Heart left ventricle (tissue), 16 donors: ENCODE measurements around the gene ZNF383. TPM values are rescaled to one million over a fixed set of nuclear protein-coding genes. Genes with fewer than 3 reads are reported as not detected.

Source experiments
- ATAC-seq, 4 donors: fragments of 200-7000 bp; cut with Tn5 transposase; one replicate each; pipeline ENCODE4 v1.9.1; 2020 to 2022; ENCODE audit warnings: moderate library complexity in 4 of 4, mild to moderate bottlenecking in 3 of 4, moderate number of reproducible peaks in 1 of 4
- DNase-seq, 5 donors: peaks; one replicate each; pipeline ENCODE4 v3.0.0-alpha.2; 2020
- H3K27ac ChIP-seq, 12 donors: fragments of 200-600 bp; sonication (generic) in 4 of 12; one replicate each; pipeline versions ENCODE4 v1.5.0 to v1.8.0; 2016 to 2022; ENCODE audit warnings: mild to moderate bottlenecking in 2 of 12
- H3K27me3 ChIP-seq, 9 donors: fragments of 200-600 bp; sonication (generic) in 2 of 9; one replicate each; pipeline versions ENCODE4 v1.5.1 to v1.8.0; 2016 to 2022; ENCODE audit warnings: mild to moderate bottlenecking in 3 of 9
- H3K36me3 ChIP-seq, 9 donors: fragments of 200-600 bp; sonication (generic) in 2 of 9; one replicate each; pipeline versions ENCODE4 v1.5.0 to v1.8.0; 2018 to 2022; ENCODE audit warnings: mild to moderate bottlenecking in 2 of 9
- H3K4me1 ChIP-seq, 12 donors: fragments of 200-600 bp; sonication (generic) in 4 of 12; one replicate each; pipeline versions ENCODE4 v1.5.0 to v1.8.0; 2016 to 2022; ENCODE audit warnings: mild to moderate bottlenecking in 3 of 12
- H3K4me3 ChIP-seq, 12 donors: fragments of 200-600 bp; sonication (generic) in 4 of 12; one replicate each; pipeline versions ENCODE4 v1.5.0 to v1.8.0; 2017 to 2022; ENCODE audit warnings: mild to moderate bottlenecking in 9 of 12, moderate library complexity in 4 of 12
- H3K9me3 ChIP-seq, 12 donors: fragments of 200-600 bp; sonication (generic) in 4 of 12; one replicate each; pipeline versions ENCODE4 v1.5.0 to v1.8.0; 2016 to 2022; ENCODE audit warnings: mild to moderate bottlenecking in 1 of 12
- CTCF ChIP-seq, 12 donors: fragments of 200-600 bp; sonication (generic) in 4 of 12; IDR thresholded peaks; one replicate each; pipeline versions ENCODE4 v1.5.0 to v1.8.0; 2018 to 2022; ENCODE audit warnings: antibody characterized with exemption in 12 of 12, mild to moderate bottlenecking in 5 of 12
- POLR2A ChIP-seq, 2 donors: fragments of 450-650 bp; IDR thresholded peaks; one replicate each; pipeline ENCODE4 v1.6.1; 2017; ENCODE audit warnings: antibody characterized with exemption in 2 of 2, mild to moderate bottlenecking in 2 of 2, moderate library complexity in 2 of 2
- WGBS, 4 donors: extraction: QIAGEN DNeasy Blood & Tissue Kit in 2 of 4; methylation state at CpG; one replicate each; pipeline versions ENCODE4 v1.1.5 to v1.1.7; 2013 to 2018; 5-methylcytosine and 5-hydroxymethylcytosine counted together
- intact Hi-C, 10 donors: fragments of 100-400 bp; cut with DNase I; formaldehyde crosslinking; loops; one replicate each; pipeline versions ENCODE4 v1.11.1 to v1.14.2; 2022
- polyA plus RNA-seq, 2 donors: library from polyadenylated mRNA; stranded (reverse); fragments of 200-250 nt; gene quantifications; one replicate each; pipeline ENCODE4 v1.2.3, GENCODE V29; 2013
- total RNA-seq, 9 donors: library from RNA; depleted of rRNA in 2 of 9; stranded (reverse); fragments of >200 nt in 2 of 9; fragmentation: NEBNext Ultra II Directional in 3 of 9; extraction: Animal tissue kit (Norgen Biotek cat#: 25700) in 3 of 9; gene quantifications; one replicate each; pipeline versions ENCODE4 v1.1.0 to v1.2.4, GENCODE V29; 2016 to 2023
- donor health status: ischemic (EF 13 %, LVEDD 7.1; RV severe dilation, severe dysfunction).
- donor health status: healthy with polysubstance abuse.
- donor health status: DM: no; HTN: yes; CAD: no.
- donor health status: DM: no; HTN: no; CAD: no.
- donor health status: ischemic (EF 25% LVEDD 6.9; RV normal size, moderate dysfunction).
- donor health status: ischemic (EF 25% LVEDD 5.7; RV mildly dilated, moderate dysfunction).
- donor health status: healthy.
- donor health status: DM: yes; HTN: yes; CAD: no.
- donor health status: ischemic (EF 35%, LVEDD 5.7; RV mildly dilated, moderate dysfunction).
- donor health status: nonischemic (EF 11% LVEDD 7.7; RV severe dilation, severe dysfunction).
- donor health status: DM: yes; HTN: yes; CAD: no.
- donor health status: PGD.
- donor health status: ischemic (EF 29% LVEDD 5.4; RV normal size, mild dysfunction).
- donor health status: nonischemic (EF 23%, LVEDD 6.1; RV moderate dilation, normal function).

Gene ZNF383
- total and polyA plus RNA-seq, 11 donors, result 4.2 to 13.8 (median 8.6) TPM

- Histone ChIP-seq H3K9me3 (peaks cover 0 to 33% (median 0%) of the 10 kb centered on the region in 12 donors), H3K27ac (no peak overlapping the region), H3K4me3 (no peak overlapping the region), H3K4me1 (peaks cover 0 to 26% (median 9%) of the 10 kb centered on the region in 12 donors), H3K27me3 (no peaks in the 10 kb centered on the region), H3K36me3 (peaks cover 0 to 52% (median 38%) of the 10 kb centered on the region in 9 donors)
- intact Hi-C loops, result loop anchor here in 2 of 10 donors (5.0 to 10.0 kb wide), 2 partner anchors 154 to 244 kb away; partner anchors contain the start of gene ZNF527 (in 1 of the 2)
- DNase-seq (no peak), ATAC-seq (no peak)
- TF ChIP-seq CTCF (IDR thresholded peaks at IDR 0.05) (no peak), POLR2A (IDR thresholded peaks at IDR 0.05) (no peak)
- 92 to 99% (median 93%) methylated on average over 2 of the region's 2 CpGs for WGBS, 4 donors
Measured at GRCh38 chr19:37221136-37221535, 3.1 kb downstream of the ZNF383 start.

GRCh38 chr19:37226248-37226647 is 8.2 kb downstream of the ZNF383 start:
- Histone ChIP-seq H3K4me3 (no peak overlapping the region), H3K27me3 (no peaks in the 10 kb centered on the region), H3K36me3 (peaks cover 0 to 81% (median 69%) of the 10 kb centered on the region in 9 donors), H3K4me1 (peaks cover 0 to under 1% (median 0%) of the 10 kb centered on the region in 12 donors), H3K9me3 (peaks cover 0 to 69% (median 0%) of the 10 kb centered on the region in 12 donors), H3K27ac (no peak overlapping the region)
- ATAC-seq, result no peak
- TF ChIP-seq CTCF (IDR thresholded peaks at IDR 0.05), result no peak
- no peak for TF ChIP-seq POLR2A (IDR thresholded peaks at IDR 0.05)
- WGBS, 4 donors, result 93 to 98% (median 97%) methylated on average over 2 of the region's 2 CpGs
- intact Hi-C loops, result loop anchor here in 2 of 10 donors (5.0 to 10.0 kb wide), 2 partner anchors 149 to 254 kb away; partner anchors contain the start of gene ZNF527 (in 1 of the 2)
- no peak for DNase-seq

GRCh38 chr19:37227996-37228395 is 10.0 kb downstream of the ZNF383 start:
- Histone ChIP-seq H3K4me3 (no peak overlapping the region), H3K9me3 (peaks cover 0 to 75% (median 4%) of the 10 kb centered on the region in 12 donors), H3K4me1 (no peaks in the 10 kb centered on the region), H3K27me3 (no peaks in the 10 kb centered on the region), H3K36me3 (peaks cover 0 to 88% (median 77%) of the 10 kb centered on the region in 9 donors), H3K27ac (no peak overlapping the region)
- ATAC-seq (no peak), DNase-seq (no peak)
- TF ChIP-seq POLR2A (IDR thresholded peaks at IDR 0.05) (no peak), CTCF (IDR thresholded peaks at IDR 0.05) (peak; percentile 29 to 65 (median 54))
- intact Hi-C loops, result loop anchor here in 2 of 10 donors (5.0 to 10.0 kb wide), 2 partner anchors 147 to 256 kb away; partner anchors contain the start of gene ZNF527 (in 1 of the 2)
- 48 to 57% (median 55%) methylated on average over 12 of the region's 12 CpGs for WGBS, 4 donors

- peaks cover 24 to 88% (median 64%) of the 10 kb centered on the region in 9 donors for H3K36me3 ChIP-seq
- H3K27ac ChIP-seq, result no peak overlapping the region
- H3K4me3 ChIP-seq, result no peak overlapping the region
- peaks cover 13 to 100% (median 98%) of the 10 kb centered on the region in 12 donors for H3K9me3 ChIP-seq
- no peak for ATAC-seq
- intact Hi-C loops, result no loop called here
- 97 to 98% (median 98%) methylated on average over 4 of the region's 4 CpGs for WGBS, 4 donors
- H3K4me1 ChIP-seq, result no peaks in the 10 kb centered on the region
- TF ChIP-seq CTCF (IDR thresholded peaks at IDR 0.05) (no peak), POLR2A (IDR thresholded peaks at IDR 0.05) (no peak)
- no peak for DNase-seq
- H3K27me3 ChIP-seq, result no peaks in the 10 kb centered on the region
Measured at GRCh38 chr19:37243206-37243632, 25.2 kb downstream of the ZNF383 start.
